Ishikawa (cell line): ENCODE data around the gene GRIK4.

Experiments
- CEBPB ChIP-seq: IDR thresholded peaks from 2 replicates; pipeline ENCODE4 v1.6.1; 2012
- CREB1 ChIP-seq: IDR thresholded peaks from 2 replicates; pipeline ENCODE4 v1.6.1; 2012; ENCODE audit warnings: low read depth
- EGR1 ChIP-seq: IDR thresholded peaks from 2 replicates; pipeline ENCODE4 v1.6.1; 2012
- EP300 ChIP-seq: IDR thresholded peaks from 2 replicates; pipeline ENCODE4 v1.6.1; 2012; ENCODE audit warnings: borderline replicate concordance
- FOXM1 ChIP-seq: IDR thresholded peaks from 2 replicates; pipeline ENCODE4 v1.6.1; 2012; ENCODE audit warnings: low read depth, borderline replicate concordance
- MAX ChIP-seq: IDR thresholded peaks from 2 replicates; pipeline ENCODE4 v1.6.1; 2012
- NFIC ChIP-seq: IDR thresholded peaks from 2 replicates; pipeline ENCODE4 v1.6.1; 2012
- RAD21 ChIP-seq: IDR thresholded peaks from 2 replicates; pipeline ENCODE4 v1.6.1; 2012; ENCODE audit warnings: low read depth
- REST ChIP-seq: IDR thresholded peaks from 2 replicates; pipeline ENCODE4 v1.6.1; 2012; ENCODE audit warnings: low read depth, mild to moderate bottlenecking
- TAF1 ChIP-seq: IDR thresholded peaks from 2 replicates; pipeline ENCODE4 v1.6.1; 2012; ENCODE audit warnings: low read depth, mild to moderate bottlenecking
- TCF12 ChIP-seq: IDR thresholded peaks from 2 replicates; pipeline ENCODE4 v1.6.1; 2012; ENCODE audit warnings: low read depth
- TEAD4 ChIP-seq: IDR thresholded peaks from 2 replicates; pipeline ENCODE4 v1.6.1; 2012
- USF1 ChIP-seq: IDR thresholded peaks from 2 replicates; pipeline ENCODE4 v1.6.1; 2012
- YY1 ChIP-seq: IDR thresholded peaks from 2 replicates; pipeline ENCODE4 v1.6.1; 2012; ENCODE audit warnings: low read depth
- ZBTB7A ChIP-seq: IDR thresholded peaks from 2 replicates; pipeline ENCODE4 v1.6.1; 2012; ENCODE audit warnings: low read depth

The GRIK4 gene

GRCh38 chr11:120973501-120973900 lies 462.0 kb downstream of the GRIK4 start:
- TF ChIP-seq ZBTB7A, result no peak
- no peak for TF ChIP-seq TAF1
- TF ChIP-seq RAD21, result no peak
- TF ChIP-seq YY1, result no peak
- TF ChIP-seq USF1, result 0 out of 2 replicates have a peak, but pooled peaks have one; percentile 10
- no peak for TF ChIP-seq CEBPB

- TF ChIP-seq EGR1 (no peak), REST (no peak), NFIC (no peak), CEBPB (no peak), TAF1 (no peak), EP300 (no peak), ZBTB7A (no peak), YY1 (no peak), CREB1 (no peak), TCF12 (no peak), FOXM1 (no peak), USF1 (no peak), TEAD4 (no peak), RAD21 (no peak), MAX (no peak)
Observed at GRCh38 chr11:120974466-120974865, 462.9 kb downstream of the GRIK4 start.

GRCh38 chr11:120974965-120975364 lies 463.4 kb downstream of the GRIK4 start:
- TF ChIP-seq FOXM1 (no peak), TCF12 (no peak), EP300 (no peak), REST (no peak), ZBTB7A (no peak), USF1 (no peak), TEAD4 (no peak), NFIC (no peak), MAX (no peak), CREB1 (no peak), TAF1 (no peak), CEBPB (no peak), EGR1 (no peak), YY1 (no peak), RAD21 (no peak)

- no peak for TF ChIP-seq CEBPB
Observed at GRCh38 chr11:120977266-120978137, 466.0 kb downstream of the GRIK4 start.

- TF ChIP-seq EP300 (no peak), EGR1 (no peak), RAD21 (no peak)
Observed at GRCh38 chr11:120978701-120979100, 467.2 kb downstream of the GRIK4 start.
